Effector memory CD4-positive, alpha-beta T cell (primary cell): Measurements from ENCODE around the gene PTX4.

Experiments
- DNase-seq, 3 donors: peaks; one replicate each; pipeline ENCODE4 v3.0.0-alpha.2; 2020
- H3K27ac ChIP-seq: 2 replicates; pipeline ENCODE4 v1.7.0; 2013; ENCODE audit warnings: mild to moderate bottlenecking, low read length, moderate library complexity; ENCODE audit not compliant: insufficient read depth, poor library complexity, severe bottlenecking
- H3K27me3 ChIP-seq: replicated peaks from 2 replicates; pipeline ENCODE4 v1.7.0; 2013; ENCODE audit warnings: mild to moderate bottlenecking, low read length; ENCODE audit not compliant: insufficient read depth, control insufficient read depth, poor library complexity, severe bottlenecking
- H3K36me3 ChIP-seq: 2 replicates; pipeline ENCODE4 v1.7.0; 2013; ENCODE audit warnings: mild to moderate bottlenecking, low read length, moderate library complexity; ENCODE audit not compliant: control insufficient read depth, insufficient read depth
- H3K4me1 ChIP-seq: 2 replicates; pipeline ENCODE4 v1.7.0; 2013; ENCODE audit warnings: low read length, mild to moderate bottlenecking; ENCODE audit not compliant: control insufficient read depth, insufficient read depth, poor library complexity, severe bottlenecking
- H3K4me3 ChIP-seq: 2 replicates; pipeline ENCODE4 v1.7.0; 2013; ENCODE audit warnings: low read length, low read depth, mild to moderate bottlenecking; ENCODE audit not compliant: insufficient read depth, poor library complexity, severe bottlenecking
- H3K9me3 ChIP-seq: 2 replicates; pipeline ENCODE4 v1.7.0; 2013; ENCODE audit warnings: mild to moderate bottlenecking, low read length, moderate library complexity; ENCODE audit not compliant: control insufficient read depth
- total RNA-seq, 3 donors: gene quantifications; one replicate each; lab custom pipeline; 2026; lab: John Stamatoyannopoulos, UW

Gene PTX4
- total RNA-seq: 0 reads per million in 3 donors

DNA sequence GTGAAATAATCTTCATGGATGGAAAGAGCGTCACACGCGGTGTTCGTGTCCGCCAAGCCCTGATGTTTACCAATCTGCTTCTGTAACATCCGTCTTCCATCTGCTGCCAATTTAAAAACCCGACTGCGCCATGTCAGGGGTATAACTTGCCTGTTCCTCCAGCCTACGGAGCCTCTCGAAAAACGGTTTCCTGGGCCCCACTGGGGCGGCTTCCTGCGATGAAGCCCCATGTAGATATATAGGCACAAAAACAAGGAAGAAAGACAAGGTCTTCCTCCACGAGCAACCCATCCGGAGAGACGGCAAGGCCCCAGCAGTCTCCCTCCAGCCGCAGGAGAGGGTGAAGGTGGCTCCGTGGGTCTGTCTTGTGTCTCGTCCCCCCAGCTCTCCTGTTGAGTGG, at the start of gene PTX4:
Gene PTX4, minus strand, starts transcription at position 326 of the 400 bp plus-strand sequence. Its CDS starts 35 bp downstream, at position 291.
- H3K27ac ChIP-seq: no peak within 1 kb of the TSS
- no peak within 1 kb of the TSS for H3K4me3 ChIP-seq
- peaks cover 7% of the 10 kb centered on the region for H3K4me1 ChIP-seq
- H3K36me3 ChIP-seq: no peaks in the 10 kb centered on the region
- no peaks in the 10 kb centered on the region for H3K27me3 ChIP-seq
- no peak for DNase-seq
- no peaks in the 10 kb centered on the region for H3K9me3 ChIP-seq

DNA sequence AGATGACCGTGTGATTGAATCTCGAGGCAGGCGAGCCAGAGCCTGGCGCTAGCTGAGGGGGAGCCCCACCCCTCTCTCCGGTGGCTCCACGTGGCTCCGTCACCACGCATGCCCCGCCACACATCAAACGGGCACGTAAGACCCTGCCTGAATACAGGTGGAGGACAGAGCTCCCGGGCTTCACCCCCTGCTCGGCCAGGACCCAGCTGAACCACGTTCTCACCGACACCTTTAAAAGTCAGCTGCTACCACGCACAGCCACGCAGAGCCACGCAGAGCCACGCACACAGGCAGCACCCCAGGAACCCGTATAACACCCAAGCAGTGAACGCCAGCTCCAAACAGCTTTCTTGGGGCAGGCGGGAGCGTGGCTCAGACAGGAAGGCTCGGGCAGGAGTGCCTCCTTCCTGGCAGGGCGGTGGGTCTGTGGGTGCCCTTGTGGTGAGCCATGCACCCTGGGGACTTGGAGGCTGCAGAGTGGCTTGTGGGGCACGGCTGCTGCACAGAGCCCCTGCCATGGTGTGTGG, 49.1 kb upstream of the PTX4 start:
- Histone ChIP-seq H3K27me3 (no peaks in the 10 kb centered on the region), H3K4me3 (no peak overlapping the region), H3K27ac (peak overlapping the region; percentile 21), H3K9me3 (no peaks in the 10 kb centered on the region), H3K4me1 (peaks cover 58% of the 10 kb centered on the region), H3K36me3 (peaks cover 58% of the 10 kb centered on the region)
- DNase-seq: no peak

DNA sequence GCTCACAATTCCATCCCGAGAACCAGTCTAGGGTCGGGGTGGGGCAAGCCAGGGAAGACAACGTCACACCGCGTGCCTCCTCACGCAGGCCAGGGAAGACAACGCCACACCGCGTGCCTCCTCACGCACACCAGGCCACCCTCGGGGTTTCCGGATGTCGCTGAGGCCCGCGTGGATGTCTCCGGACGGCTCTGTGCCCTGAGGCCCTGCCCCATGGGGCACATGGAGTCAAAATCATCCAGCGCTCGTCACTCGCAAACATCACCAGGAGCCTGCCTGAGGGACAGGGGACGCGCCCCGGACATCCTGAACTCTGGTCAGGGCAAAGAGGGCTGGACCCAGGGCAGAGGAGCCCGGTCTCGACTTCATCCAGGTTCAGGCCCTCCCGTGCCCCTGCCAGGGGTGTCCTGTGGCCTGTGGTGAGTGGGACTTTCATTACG, 48.4 kb upstream of the PTX4 start:
- peaks cover 56% of the 10 kb centered on the region for H3K4me1 ChIP-seq
- H3K9me3 ChIP-seq: no peaks in the 10 kb centered on the region
- DNase-seq: no peak
- H3K27me3 ChIP-seq: no peaks in the 10 kb centered on the region
- peak overlapping the region; percentile 33 for H3K27ac ChIP-seq
- H3K4me3 ChIP-seq: no peak overlapping the region
- peaks cover 53% of the 10 kb centered on the region for H3K36me3 ChIP-seq

- no peaks in the 10 kb centered on the region for H3K27me3 ChIP-seq
- H3K4me3 ChIP-seq: no peak overlapping the region
- peaks cover 48% of the 10 kb centered on the region for H3K36me3 ChIP-seq
- DNase-seq: no peak
- H3K9me3 ChIP-seq: no peaks in the 10 kb centered on the region
- H3K4me1 ChIP-seq: peaks cover 55% of the 10 kb centered on the region
- peak overlapping the region; percentile 67 for H3K27ac ChIP-seq
Measured at GRCh38 chr16:1536601-1537000, 47.9 kb upstream of the PTX4 start.

DNA sequence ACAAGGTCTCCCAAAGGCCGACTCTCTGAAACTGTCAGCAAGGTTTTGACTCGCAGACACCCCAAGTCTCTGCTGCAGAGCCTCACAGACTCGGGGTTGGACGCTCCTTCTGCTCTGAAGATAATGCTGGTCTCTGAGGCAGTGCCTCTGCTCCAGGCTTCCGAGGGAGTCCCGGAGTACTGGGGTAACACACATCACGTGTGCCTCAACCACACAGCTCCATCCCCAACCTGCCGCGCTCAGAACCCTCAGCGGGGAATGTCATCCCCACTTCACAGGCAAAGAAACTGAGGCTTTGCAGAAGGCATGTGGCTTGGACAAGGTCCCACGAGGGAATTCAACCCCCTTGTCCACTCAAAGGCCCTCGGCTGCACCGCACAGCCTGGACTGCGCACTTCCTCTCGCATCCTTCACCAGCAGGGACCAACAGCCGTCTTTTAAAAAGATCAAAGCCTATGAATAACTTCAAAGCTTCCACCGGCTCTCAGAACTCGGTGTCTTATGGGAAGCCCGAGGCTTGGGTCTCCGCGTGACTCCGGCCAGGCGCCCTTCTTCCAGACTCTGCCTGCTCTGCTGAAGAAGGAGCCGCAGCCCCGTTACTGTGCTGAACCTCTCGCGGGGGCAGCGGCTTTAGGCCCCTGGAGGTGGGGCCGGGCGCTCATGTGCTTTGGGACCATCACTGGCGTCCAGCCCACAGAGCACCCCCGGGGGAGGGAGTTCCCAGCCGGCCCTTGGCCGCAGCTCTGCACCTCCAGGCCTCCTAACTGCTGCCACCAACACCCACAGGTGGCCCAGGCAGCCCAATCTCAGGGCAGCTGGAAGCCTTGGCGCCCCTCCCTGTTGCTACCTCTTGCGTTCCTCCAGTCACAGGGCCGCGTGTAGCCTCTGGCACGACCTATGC, 46.9 kb upstream of the PTX4 start:
- no peak for DNase-seq
- H3K4me3 ChIP-seq: peak overlapping the region; percentile 82

DNA sequence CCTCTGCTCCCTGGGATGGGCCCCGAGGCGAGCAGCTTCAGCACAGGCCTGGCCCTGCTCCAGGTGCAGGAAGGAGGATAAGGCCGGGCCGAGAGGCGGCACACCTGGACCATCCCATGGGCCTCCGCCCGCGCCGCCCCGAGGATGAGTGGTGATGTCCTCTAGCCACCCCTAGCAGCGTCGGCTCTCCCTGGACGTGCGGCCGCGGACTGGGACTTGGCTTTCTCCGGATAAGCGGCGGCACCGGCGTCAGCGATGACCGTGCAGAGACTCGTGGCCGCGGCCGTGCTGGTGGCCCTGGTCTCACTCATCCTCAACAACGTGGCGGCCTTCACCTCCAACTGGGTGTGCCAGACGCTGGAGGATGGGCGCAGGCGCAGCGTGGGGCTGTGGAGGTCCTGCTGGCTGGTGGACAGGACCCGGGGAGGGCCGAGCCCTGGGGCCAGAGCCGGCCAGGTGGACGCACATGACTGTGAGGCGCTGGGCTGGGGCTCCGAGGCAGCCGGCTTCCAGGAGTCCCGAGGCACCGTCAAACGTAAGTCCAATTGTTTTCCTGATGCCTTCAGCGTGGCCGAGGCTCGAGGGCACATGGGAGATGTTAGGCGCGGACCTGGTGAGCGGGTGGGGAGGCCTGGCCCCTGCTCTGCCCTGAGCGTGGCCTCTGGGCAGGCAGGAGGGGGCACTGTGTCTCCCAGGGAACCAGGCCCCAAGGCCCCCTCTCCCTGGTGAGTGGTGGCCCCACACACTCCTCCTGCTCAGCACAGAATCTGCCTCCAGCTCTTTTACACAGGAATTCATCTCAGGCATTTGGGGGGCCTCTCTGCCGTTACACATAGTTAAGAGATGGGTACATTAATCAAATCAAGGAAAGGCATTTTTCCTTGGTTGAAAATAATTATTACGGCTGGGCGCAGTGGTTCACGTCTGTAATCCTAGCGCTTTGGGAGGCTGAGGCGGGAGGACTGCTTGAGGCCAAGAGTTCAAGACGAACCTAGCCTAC, 45.6 kb upstream of the PTX4 start:
- peaks cover 46% of the 10 kb centered on the region for H3K4me1 ChIP-seq
- no peaks in the 10 kb centered on the region for H3K9me3 ChIP-seq
- H3K27me3 ChIP-seq: no peaks in the 10 kb centered on the region
- no peak for DNase-seq
- peak overlapping the region; percentile 82 for H3K4me3 ChIP-seq
- peaks cover 29% of the 10 kb centered on the region for H3K36me3 ChIP-seq
- peak overlapping the region; percentile 67 for H3K27ac ChIP-seq

More for the DNA sequence above, 46.9 kb upstream of the PTX4 start:
- H3K36me3 ChIP-seq: peaks cover 42% of the 10 kb centered on the region
- peaks cover 48% of the 10 kb centered on the region for H3K4me1 ChIP-seq
- H3K27ac ChIP-seq: peak overlapping the region; percentile 67
- H3K27me3 ChIP-seq: no peaks in the 10 kb centered on the region
- H3K9me3 ChIP-seq: no peaks in the 10 kb centered on the region

GRCh38 chr16:1533443-1533951, 44.8 kb upstream of the PTX4 start, which contains the start of gene TMEM204:
Gene TMEM204, plus strand, starts transcription at chr16:1533666. Its CDS starts 610 bp downstream, at chr16:1534276.
- H3K9me3 ChIP-seq: no peaks in the 10 kb centered on the region
- peaks cover 40% of the 10 kb centered on the region for H3K4me1 ChIP-seq
- no peaks in the 10 kb centered on the region for H3K27me3 ChIP-seq
- no peak for DNase-seq
- peak within 1 kb of the TSS; percentile 67 for H3K27ac ChIP-seq
- H3K4me3 ChIP-seq: peak within 1 kb of the TSS; percentile 82
- peaks cover 20% of the 10 kb centered on the region for H3K36me3 ChIP-seq

DNA sequence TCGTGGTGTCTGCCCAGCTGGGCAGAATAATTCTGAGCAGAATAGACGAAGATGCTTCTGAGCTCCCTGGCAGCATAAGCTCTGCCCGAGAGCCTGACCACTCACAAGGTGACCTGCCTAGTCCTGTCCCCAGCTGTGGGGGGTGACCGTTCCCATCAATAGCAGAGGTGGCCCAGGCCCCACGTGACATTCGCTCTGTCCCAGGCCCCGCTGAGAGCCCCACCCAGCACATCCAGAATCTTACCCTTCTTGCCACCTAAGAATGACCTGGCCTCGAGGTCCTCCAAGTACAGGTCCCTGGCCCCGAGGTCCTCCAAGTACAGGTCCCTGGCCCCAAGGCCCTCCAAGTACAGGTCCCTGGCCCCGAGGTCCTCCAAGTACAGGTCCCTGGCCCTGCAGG, 44.0 kb upstream of the PTX4 start:
- no peak for DNase-seq
- H3K4me3 ChIP-seq: peak overlapping the region; percentile 82
- H3K27me3 ChIP-seq: no peaks in the 10 kb centered on the region
- H3K9me3 ChIP-seq: no peaks in the 10 kb centered on the region
- H3K36me3 ChIP-seq: peaks cover 13% of the 10 kb centered on the region
- peak overlapping the region; percentile 67 for H3K27ac ChIP-seq
- peaks cover 33% of the 10 kb centered on the region for H3K4me1 ChIP-seq

DNA sequence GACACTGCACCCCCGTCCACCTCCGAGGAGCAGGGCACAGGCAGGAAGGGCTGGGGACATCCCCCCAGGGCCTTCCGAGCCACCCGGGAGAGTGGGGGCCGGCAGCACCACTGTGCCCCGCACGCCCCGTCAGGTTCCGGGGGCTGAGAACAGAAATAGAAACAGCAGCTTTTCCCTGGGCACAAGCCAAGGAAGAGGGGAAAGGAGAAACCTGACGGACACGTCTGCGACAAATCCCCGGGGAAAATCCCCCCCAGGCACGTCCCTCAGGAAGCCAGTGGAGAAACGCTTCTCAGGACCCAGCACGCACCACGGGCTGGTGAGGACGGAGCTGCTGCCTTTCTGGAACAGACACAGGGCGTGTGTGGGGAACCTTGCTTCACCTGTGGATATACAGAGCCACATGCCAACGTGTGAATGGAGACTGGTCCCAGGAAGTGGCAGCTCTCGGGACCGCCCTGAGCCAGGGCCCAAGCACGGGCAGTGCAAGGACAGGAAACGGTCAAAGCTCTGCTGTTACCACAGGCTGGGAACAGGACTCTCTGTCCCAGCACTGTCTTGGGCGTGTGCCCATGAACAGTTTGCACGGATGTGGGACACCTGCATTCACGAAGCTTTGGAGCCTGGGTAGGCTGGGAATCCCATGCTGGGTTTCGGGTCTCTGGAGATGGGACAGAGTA, 43.5 kb upstream of the PTX4 start:
- Histone ChIP-seq H3K36me3 (peaks cover 8% of the 10 kb centered on the region), H3K9me3 (no peaks in the 10 kb centered on the region), H3K4me3 (no peak overlapping the region), H3K27ac (no peak overlapping the region), H3K4me1 (peaks cover 32% of the 10 kb centered on the region), H3K27me3 (no peaks in the 10 kb centered on the region)
- DNase-seq: no peak
